ENCODE measurements around the gene GFPT1.
"Not testable (repeated sequence)": the region's sequence is repeated elsewhere in the genome, so short reads cannot be mapped to it uniquely, and the experiment has no call there.

The GFPT1 gene

GRCh38 chr2:69383176-69383812, 3.7 kb downstream of the GFPT1 start:
- no peak for DNase-seq

GRCh38 chr2:69382547-69382946, 4.5 kb downstream of the GFPT1 start:
- DNase-seq: no peak

GRCh38 chr2:69381337-69381737, 5.7 kb downstream of the GFPT1 start:
- no peak for DNase-seq

GRCh38 chr2:69380072-69380917, 6.7 kb downstream of the GFPT1 start:
- no peak for DNase-seq

GRCh38 chr2:69376403-69376802, 10.6 kb downstream of the GFPT1 start:
- DNase-seq: no peak

- DNase-seq: no peak
Measured at GRCh38 chr2:69375494-69376353, 11.3 kb downstream of the GFPT1 start.

- DNase-seq: no peak
Measured at GRCh38 chr2:69372767-69373166, 14.3 kb downstream of the GFPT1 start.

GRCh38 chr2:69369802-69370201, 17.2 kb downstream of the GFPT1 start:
- no peak for DNase-seq

GRCh38 chr2:69368588-69368987, 18.4 kb downstream of the GFPT1 start:
- DNase-seq: no peak

- DNase-seq: no peak
Measured at GRCh38 chr2:69359371-69359770, 27.7 kb downstream of the GFPT1 start.

GRCh38 chr2:69358914-69359313, 28.1 kb downstream of the GFPT1 start:
- DNase-seq: no peak

- DNase-seq: no peak
Measured at GRCh38 chr2:69356471-69356870, 30.6 kb downstream of the GFPT1 start.

- not testable (repeated sequence) for DNase-seq
Measured at GRCh38 chr2:69354976-69355375, 32.1 kb downstream of the GFPT1 start.

- DNase-seq: no peak
Measured at GRCh38 chr2:69353360-69353759, 33.7 kb downstream of the GFPT1 start.

GRCh38 chr2:69348781-69349180, 38.2 kb downstream of the GFPT1 start:
- no peak for DNase-seq

- DNase-seq: no peak
Measured at GRCh38 chr2:69345434-69345833, 41.6 kb downstream of the GFPT1 start.

GRCh38 chr2:69344305-69344704, 42.7 kb downstream of the GFPT1 start:
- no peak for DNase-seq

- no peak for DNase-seq
Measured at GRCh38 chr2:69340101-69340775, 46.8 kb downstream of the GFPT1 start.

- DNase-seq: no peak
Measured at GRCh38 chr2:69335311-69335710, 51.7 kb downstream of the GFPT1 start.

GRCh38 chr2:69333352-69333751, 53.7 kb downstream of the GFPT1 start:
- no peak for DNase-seq

GRCh38 chr2:69330781-69331180, 56.2 kb downstream of the GFPT1 start:
- no peak for DNase-seq

- DNase-seq: no peak
Measured at GRCh38 chr2:69322631-69323030, 64.4 kb downstream of the GFPT1 start.

GRCh38 chr2:69316550-69316949, 70.5 kb downstream of the GFPT1 start:
- DNase-seq: no peak

Measured in DMS79 treated with DMSO at 0.1 percent for 48 hours (cell line).